ENCODE results near the gene FSTL4.

GRCh38 chr5:133446440-133446839 lies 165.9 kb downstream of the FSTL4 start:
- TF ChIP-seq CTCF (conservative IDR thresholded peaks at IDR 0.05; ENCODE audit: low read depth in 2 of 2) (no peak), CREB1 (CRISPR knock-in tag; IDR thresholded peaks at IDR 0.05; ENCODE audit: low read depth) (no peak), POLR2AphosphoS5 (IDR thresholded peaks at IDR 0.05; ENCODE audit: low read depth) (no peak), EZH2 (IDR thresholded peaks at IDR 0.05; ENCODE audit: low read depth, unreplicated experiment) (no peak), EZH2phosphoT487 (IDR thresholded peaks at IDR 0.05; ENCODE audit: unreplicated experiment) (no peak)
- TF ChIP-seq, protein P1, sequence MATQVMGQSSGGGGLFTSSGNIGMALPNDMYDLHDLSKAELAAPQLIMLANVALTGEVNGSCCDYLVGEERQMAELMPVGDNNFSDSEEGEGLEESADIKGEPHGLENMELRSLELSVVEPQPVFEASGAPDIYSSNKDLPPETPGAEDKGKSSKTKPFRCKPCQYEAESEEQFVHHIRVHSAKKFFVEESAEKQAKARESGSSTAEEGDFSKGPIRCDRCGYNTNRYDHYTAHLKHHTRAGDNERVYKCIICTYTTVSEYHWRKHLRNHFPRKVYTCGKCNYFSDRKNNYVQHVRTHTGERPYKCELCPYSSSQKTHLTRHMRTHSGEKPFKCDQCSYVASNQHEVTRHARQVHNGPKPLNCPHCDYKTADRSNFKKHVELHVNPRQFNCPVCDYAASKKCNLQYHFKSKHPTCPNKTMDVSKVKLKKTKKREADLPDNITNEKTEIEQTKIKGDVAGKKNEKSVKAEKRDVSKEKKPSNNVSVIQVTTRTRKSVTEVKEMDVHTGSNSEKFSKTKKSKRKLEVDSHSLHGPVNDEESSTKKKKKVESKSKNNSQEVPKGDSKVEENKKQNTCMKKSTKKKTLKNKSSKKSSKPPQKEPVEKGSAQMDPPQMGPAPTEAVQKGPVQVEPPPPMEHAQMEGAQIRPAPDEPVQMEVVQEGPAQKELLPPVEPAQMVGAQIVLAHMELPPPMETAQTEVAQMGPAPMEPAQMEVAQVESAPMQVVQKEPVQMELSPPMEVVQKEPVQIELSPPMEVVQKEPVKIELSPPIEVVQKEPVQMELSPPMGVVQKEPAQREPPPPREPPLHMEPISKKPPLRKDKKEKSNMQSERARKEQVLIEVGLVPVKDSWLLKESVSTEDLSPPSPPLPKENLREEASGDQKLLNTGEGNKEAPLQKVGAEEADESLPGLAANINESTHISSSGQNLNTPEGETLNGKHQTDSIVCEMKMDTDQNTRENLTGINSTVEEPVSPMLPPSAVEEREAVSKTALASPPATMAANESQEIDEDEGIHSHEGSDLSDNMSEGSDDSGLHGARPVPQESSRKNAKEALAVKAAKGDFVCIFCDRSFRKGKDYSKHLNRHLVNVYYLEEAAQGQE (IDR thresholded peaks at IDR 0.05; ENCODE audit: unreplicated experiment), result no peak
